GM19043 (cell line): Measurements from ENCODE around the gene NHS.
"Not testable (repeated sequence)": the region's sequence is repeated elsewhere in the genome, so short reads cannot be mapped to it uniquely, and the experiment has no call there.

ENCODE experiments used
- ATAC-seq: cut with Tn5 transposase; IDR thresholded peaks from one replicate; pipeline ENCODE4 v1.9.1; 2021; ENCODE audit warnings: low read depth; ENCODE audit not compliant: unreplicated experiment

NHS gene

DNA sequence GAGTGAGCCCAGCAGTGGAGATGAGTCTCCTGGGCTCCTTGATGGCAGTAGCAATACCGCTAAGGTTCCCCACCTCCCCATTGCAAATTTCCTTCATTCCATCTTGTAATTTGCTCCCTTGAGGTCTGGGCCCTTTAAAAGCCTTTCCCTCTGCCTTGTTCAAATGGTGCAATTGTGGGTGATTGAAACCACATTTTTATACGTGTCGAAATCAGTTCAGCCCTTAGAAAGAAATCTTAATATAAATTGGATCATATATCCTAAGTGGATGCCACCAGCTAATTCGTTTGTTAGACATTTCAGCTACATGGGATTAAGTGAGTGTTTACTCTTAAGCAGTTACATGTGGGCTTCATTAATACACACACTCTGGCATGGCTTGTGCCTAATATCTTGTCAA is 68.6 kb downstream of the NHS start:
- no peak for ATAC-seq

DNA sequence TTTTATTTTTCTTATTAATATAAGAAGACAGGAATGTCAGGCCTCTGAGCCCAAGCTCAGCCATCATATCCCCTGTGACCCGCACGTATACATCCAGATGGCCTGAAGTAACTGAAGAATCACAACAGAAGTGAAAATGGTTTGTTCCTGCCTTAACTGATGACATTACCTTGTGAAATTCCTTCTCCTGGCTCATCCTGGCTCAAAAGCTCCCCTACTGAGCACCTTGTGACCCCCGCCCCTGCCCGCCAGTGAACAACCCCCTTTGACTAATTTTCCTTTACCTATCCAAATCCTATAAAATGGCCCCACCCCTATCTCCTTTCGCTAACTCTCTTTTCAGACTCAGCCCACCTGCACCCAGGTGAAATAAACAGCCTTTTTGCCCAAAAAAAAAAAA is 71.3 kb downstream of the NHS start:
- not testable (repeated sequence) for ATAC-seq

DNA sequence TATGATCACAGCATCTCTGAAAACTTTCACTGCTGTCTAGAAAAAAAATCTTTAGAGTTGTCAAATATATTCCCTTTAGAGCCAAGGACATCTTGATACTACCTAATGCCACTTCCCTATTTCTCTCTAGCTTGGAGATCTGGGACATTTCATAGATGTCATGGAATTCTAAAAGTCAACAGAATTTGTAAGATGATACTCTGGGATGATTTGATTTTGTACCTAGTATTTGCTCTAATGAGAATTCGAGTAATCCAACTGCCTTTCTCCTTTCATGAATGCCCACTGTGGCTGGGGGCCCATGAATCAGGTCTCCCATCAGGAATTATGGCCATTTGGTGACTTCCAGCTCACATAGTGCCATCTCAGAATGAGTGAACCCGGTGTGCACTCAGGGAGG is 73.2 kb downstream of the NHS start:
- ATAC-seq = no peak

DNA sequence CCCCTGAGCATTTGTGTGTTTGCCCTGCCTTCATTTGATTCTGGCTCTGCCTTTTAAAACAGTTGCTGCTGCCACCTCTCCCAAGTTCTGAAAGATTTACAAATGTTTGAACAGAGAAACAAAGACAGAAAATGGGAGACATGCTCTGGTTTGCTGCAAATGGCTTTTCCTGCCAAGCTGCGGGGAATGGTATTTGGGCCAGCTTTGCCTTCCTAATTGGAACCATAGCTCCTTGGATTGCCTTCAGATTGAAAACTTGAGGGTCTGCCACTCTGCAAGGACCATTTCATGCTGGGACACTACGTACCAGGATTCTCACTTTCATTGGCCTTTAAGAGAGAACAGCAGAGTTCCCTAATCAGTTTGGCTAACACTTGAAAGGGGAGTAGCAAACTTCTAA is 74.9 kb downstream of the NHS start:
- ATAC-seq = no peak

DNA sequence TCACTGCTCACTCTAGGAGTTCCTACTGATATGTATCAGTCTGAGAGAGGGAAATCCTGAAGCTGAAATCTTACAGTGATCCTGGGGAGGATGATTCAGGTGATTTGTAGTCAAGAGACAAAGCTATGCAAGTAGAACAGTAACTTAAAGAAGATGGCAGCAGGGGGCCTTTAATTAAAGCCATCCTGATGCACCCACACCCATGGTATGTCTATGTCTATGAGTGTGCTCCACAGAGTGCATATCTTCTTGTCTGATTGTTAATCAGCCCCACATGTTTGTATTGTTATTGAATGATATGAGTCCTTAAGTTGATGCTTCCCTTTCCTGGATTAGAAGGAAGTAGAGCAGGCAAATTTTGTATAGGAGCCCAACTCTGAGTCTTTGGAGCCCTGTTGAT is 78.8 kb downstream of the NHS start:
- ATAC-seq = no peak

DNA sequence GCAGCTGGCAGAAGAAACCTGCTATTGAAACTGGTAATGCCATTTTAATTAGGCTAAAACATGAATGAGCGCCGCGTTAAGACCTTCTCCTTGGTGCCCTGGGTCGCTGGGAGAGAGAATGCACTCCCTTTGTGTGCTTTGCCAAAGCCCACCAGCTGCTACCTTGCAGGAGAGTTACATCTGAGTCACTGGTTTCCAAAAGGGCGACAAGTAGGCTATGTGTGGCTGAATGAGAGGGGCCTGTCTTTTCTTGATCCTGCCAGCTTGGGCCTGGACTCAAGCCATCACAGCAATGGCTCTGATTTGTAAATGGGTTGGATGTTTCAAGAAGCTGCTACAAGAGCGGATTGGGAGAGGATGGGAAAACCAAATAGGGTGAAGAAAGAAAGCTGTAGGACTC is 81.5 kb downstream of the NHS start:
- no peak for ATAC-seq

DNA sequence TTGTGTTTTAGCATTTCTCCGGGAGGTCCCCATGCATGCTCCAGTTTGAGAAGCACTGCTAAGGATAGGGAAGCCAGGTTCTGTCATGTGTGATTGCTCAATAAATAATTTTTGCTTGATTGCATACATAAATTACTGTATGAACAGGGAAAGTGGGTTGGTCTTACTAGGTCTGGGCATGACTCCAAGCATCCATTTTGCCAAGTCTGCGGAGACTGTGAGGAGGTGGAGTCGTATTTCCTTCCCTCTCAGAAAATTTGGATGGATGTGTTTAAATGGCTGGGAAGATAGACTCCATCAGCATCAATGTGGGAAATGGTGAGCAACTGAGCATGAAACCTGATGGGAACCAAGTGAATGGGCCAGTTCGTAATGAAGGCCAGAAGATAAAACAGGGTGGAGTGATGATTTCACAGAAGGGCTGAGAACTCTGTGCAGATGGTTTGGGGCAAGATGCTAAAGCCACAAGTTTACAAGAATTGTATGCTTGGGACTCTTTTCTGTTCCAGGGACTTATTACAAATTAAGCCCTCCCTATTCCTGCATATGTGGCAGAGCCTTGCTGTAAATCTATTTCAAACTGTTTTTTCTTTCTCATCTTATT is 84.1 kb downstream of the NHS start:
- ATAC-seq = no peak

DNA sequence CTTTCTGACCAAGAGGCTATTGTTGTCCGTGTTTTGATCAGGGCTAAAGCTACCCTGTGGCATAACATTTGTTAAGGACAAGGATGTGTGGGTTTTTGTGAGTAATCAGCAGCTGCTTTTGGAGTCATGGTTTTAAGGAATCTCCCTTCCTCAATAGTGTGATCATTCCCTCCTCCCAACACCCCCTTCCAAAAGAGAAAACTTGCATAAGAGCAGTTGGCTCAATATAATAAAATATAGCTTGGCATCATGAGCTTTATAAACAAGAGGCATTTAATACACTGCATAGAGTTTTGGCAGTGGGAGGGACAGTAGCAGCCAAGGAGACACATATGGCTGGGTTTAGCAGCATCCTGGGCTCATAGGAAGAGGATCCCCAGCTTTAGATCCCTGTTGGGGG is 84.7 kb downstream of the NHS start:
- ATAC-seq = no peak

DNA sequence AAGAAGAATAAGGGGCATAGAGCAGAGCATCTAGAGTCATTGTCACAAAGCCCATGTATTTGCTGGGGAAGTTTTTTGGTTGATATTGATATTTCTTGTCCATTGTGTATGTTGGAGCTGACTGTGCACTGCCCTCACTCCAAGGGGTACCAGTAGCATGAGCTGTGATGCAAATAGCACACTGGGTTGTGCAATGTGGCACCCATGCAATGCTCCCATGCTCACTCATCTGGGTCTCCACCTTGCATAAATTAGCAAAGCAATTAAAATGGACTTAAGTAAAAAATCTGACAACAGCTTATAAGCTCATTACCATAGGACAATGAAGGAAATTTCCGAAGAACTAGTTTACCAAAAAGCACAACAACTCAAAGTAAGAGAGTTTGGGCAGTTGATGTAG is 87.9 kb downstream of the NHS start:
- ATAC-seq = no peak

DNA sequence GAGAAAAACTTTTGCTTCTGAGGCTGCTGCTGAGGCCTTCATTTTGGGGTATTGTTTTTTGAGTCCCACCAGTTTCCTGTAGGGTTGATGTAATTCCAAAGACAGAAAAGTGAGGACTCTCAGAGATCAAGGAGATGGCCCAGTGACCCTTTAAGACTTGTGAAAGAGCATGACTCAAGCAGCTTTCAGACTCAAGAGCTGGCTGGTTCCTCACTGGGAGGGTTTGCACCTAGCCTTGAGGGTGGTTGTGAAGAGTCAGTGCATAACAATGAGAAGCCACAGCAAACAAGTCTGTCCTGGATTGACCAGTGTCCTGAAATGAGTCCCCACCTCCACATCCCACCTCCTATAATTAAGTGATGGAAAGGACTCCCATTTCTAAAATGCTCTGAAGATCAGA is 89.2 kb downstream of the NHS start:
- no peak for ATAC-seq

DNA sequence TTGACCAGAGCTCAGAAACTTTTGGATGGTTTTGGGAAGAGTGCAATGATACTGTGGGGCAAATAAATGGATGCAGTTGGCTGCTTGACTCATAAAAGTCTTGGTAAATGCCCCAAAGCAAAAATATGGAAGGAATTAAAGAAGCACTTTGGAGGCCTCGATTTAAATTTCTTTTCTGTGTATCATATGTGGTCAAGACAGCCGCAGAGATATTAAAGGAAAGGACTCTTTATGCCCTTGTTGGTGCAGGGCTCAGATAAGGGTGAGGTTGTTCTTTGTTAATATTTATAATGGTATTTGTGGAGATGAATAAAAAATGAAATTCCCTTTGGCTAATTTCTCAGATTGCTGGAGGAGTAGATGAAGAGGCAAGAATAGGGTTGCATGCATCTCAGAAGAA is 90.2 kb downstream of the NHS start:
- no peak for ATAC-seq

DNA sequence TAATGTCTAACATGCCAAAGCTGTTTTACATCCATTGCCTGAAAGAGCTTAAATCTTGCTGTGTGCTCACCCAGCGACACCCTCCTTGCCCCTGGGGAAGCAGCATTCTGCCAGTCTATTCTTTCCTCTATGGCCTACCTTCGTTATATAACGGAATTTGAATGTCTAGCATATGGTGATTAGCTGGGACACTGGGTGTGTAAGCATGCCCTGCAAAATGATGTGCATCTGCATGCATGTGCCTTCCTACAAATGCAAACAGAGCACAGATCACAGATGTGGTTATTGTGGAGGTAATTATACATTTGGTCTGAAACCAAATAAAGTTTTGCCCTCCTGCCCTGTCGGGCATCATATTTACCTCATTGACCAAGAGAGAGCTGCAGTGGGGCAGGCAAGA is 90.8 kb downstream of the NHS start:
- ATAC-seq = no peak

DNA sequence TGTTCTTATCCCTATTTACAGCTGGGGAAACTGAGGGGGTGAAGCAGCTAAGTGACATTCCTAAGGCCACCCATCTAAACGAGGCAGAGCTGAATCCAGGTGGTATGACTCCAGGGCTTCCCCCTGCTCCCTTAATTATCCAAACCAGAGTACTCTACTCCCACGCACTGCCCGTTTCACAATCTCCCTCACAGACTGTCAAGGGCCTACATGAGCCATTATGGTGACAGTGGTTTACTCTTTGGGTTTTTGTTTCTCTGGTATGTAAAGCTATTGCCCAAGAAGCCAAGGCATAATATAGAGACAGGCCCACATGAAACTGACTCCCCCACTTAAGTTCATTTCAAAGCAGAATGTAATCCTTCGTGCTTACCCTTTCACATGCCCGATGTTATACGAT is 95.1 kb downstream of the NHS start:
- ATAC-seq = no peak

DNA sequence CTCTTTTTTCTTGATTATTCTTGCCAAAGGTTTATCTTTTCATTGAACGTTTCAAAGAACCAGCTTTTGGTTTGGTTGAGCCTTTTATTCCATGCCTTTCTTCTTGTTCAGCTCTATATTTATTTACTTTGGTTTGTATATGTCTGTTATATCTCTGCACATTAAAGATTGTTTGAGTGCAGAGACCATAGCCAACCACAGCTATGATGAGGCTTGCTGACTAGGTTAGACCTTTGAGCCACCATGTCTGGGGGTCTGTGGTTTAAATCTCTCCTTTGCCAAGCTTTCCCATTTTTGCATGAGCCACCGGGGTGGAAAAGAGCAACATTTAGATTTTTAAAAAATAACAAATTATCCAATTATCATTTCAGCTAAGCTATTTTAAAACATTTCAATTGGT is 96.1 kb downstream of the NHS start:
- ATAC-seq = no peak

DNA sequence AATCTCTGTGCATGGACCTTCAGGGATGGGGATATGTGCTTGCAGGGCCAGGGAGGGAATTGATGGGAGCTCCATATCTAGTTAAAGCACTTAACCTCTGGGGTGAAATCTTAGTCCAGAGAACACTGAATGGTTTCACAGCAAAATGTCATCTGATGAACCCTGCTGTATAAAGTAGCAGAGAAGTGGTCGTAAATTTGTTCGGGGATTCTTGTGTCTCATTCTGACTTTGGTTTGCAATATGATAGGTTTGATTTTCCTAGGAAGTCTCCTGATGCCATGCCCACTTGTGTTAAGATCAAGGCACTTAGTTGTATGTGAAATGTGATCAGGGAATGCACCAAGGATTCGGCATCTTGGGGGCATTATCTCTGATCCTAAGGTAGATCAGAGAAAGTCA is 96.9 kb downstream of the NHS start:
- no peak for ATAC-seq

DNA sequence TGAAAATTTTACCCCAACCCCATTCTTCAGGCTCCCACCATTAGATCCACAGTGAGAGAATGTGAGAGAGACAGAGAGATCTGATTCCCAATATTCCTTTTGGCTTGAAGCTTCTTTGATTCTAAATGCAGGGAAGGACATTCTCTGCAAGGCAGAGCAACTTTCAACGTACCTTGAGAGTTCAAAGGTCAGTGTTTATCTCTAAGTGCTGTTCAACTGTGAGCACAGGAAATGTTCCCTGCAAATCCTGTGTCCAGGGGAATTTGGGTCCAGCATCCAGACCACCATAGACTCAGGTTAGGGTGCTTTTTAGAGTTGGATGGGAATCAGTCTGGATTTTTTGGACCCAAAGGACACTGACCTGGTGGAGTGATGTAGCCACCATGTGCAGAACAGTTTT is 97.4 kb downstream of the NHS start:
- ATAC-seq = no peak

DNA sequence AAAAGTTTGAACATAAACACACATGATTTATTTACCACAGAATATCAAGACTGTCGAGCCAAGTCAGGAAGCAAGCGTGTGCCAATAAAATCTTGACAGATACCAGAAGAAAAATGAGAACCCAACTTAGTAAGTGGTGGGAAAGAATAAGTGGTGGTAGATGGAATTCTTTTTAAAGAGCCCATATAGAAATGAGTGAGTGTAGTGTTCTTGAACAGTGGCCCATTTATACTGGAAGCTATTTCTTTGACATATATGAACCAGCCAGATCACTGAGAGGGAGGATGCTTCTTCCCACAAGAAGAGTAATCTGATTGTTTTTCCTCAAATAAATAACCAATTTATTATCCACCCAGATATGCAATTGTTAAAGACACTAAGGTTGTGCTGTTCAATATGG is 98.0 kb downstream of the NHS start:
- no peak for ATAC-seq

DNA sequence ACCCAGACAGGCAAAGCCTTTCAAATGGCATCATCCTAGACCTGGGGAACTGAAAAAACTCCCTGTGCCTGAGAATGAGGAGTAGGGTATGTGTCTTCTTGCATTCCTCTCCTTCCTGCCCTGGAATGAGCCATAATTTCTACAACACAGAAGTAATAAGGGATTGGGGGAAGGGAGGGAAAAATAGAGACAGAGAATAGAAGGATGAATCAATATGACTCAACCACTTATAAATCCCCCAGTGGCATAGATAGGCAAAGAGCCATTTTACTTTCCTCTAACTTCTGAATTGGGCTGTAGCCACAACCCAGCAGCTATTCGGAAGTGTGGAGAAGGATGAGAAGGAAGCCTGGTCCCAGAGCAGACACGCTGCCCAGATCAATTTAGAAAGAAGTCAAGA is 99.9 kb downstream of the NHS start:
- no peak for ATAC-seq

DNA sequence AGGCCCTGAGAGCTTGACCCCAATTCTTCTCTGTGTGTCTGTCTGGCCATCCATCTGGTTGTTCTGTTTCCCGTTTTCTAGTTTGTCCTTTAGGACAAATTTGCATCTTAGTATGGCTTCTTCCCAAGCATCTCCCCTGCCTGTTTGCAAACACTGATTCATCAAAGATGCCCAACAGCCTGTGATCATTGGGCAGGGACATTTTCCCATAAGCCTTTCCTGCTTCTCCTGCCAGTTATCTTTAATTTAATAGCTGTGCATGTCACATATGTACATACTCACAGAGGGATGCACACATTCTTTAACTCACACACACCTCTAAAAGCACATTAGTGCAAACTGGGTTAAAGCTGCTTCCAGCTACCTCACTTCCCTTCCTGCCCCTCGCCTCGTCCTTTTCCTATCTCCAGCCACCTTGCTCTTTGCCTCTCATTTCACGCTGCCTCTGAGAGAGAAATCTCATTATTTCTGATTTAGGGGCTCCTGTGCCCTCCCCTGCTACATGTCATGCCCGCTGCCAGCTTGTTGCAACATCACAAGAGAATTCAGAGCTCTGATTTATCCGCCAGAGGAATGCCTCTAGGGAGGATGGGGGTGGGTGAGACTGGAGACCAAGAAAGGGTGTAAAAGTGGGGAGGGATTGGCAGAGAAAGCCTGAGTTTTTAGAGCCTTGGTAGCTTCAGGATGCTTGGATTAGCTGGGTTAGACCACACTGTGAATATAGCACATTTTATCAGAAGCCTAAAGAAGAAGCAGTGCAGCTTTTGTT is 100.6 kb downstream of the NHS start:
- no peak for ATAC-seq

DNA sequence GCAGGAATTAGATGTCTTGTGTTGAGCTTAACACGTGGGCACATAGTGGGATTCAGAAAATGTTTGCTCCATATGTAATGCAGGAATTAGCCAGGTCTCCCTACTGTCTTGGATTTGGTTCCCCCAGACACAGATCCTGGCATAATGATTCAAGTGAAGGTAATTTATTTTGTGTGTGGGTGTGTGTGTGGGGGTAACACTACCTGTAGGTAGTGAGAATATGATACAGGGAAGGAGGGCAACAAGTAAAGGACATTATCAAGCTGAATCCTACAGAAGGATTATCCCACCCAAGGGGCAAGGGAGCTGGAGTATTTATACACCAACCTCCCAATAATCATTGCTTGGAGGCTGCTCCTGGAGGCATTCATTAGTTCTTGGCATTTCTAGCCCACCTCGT is 101.4 kb downstream of the NHS start:
- no peak for ATAC-seq

DNA sequence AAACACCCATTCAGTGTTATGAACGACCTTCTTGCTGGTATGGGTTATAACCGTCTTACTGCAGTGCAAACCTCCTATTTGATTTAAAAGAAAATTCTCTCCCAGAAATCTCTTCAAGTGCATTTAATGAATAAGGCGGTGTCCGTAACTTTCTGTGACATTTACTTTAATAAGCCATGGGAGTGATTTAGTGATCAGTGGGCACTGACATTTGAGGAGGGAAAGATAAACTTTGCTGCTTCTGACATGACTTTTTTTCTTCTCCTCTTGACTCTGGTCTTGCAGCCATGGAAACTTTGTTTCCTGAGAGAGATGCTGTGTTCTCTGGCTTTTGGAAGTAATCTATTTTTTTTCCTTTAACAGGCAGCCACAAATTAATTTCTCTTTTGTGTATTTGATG is 106.1 kb downstream of the NHS start:
- no peak for ATAC-seq

DNA sequence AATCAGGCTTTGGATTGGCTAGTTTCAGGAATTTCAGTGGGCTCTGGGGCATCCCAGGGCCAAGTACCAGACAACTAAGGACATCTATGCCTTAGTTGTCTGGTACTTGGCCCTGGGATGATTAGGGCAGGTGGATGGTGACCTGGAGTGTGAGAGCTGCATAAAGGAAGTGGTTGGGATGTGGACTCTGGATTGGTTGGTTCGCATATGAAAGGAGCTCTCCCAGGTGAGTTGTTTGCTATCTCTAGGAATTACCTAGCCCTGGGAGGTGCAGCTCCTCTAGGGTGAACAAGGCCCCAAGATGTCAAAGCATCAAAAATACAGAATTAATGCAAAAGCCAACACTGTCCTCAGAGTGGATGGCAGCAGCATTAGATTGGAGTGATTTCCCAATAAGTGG is 109.6 kb downstream of the NHS start:
- ATAC-seq = no peak

DNA sequence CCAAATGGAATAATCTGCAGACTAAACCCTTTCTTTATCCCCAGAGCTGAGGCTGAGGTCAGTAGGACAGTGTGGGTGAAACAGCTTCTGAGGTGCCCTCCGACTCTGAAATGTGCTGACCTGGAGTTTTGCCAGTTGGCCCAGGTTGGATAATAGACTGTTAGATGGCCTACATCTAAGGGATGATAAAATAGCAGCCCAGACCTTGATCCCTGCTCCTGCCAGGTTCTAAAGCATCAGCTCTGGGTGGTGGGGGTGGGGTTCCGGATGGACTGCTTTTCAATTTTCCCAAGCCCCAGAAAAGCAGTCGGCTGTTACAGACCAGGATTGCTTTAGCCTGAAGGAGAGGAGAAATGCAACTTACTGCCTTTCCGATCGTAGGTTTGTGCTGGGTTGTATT is 110.4 kb downstream of the NHS start:
- no peak for ATAC-seq
